Activated T-helper 1 cell treated with anti-CD3 and anti-CD28 coated beads, Interleukin-12 subunit alpha, Interleukin-12 subunit beta, Interleukin-2, Interleukin-4 antibody, amounts not matched to agents 30 ng/mL and 10 ng/mL and 1 ng/mL, durations not matched to agents 14 hours and 24 hours and 36 hours (primary cell): ENCODE results near the gene VSTM2B. TPM values are rescaled to one million over a fixed set of nuclear protein-coding genes. Genes with fewer than 3 reads are reported as not detected.

Experiments
- DNase-seq: peaks from one replicate; pipeline ENCODE4 v3.0.0; 2021; ENCODE audit warnings: low spot score
- H3K27ac Mint-ChIP-seq: one replicate; pipeline ENCODE4 v1.8.0; 2021; ENCODE audit warnings: mild to moderate bottlenecking, mixed read lengths
- H3K27me3 Mint-ChIP-seq: one replicate; pipeline ENCODE4 v1.8.0; 2022; ENCODE audit warnings: mild to moderate bottlenecking, moderate library complexity, mixed read lengths; ENCODE audit not compliant: insufficient read depth
- H3K36me3 Mint-ChIP-seq: one replicate; pipeline ENCODE4 v1.8.0; 2021; ENCODE audit warnings: low read depth, mixed read lengths
- H3K4me1 Mint-ChIP-seq: one replicate; pipeline ENCODE4 v1.8.0; 2021; ENCODE audit warnings: low read depth, mixed read lengths
- H3K4me3 Mint-ChIP-seq: one replicate; pipeline ENCODE4 v1.8.0; 2021; ENCODE audit warnings: mild to moderate bottlenecking, moderate library complexity, mixed read lengths
- H3K9me3 Mint-ChIP-seq: one replicate; pipeline ENCODE4 v1.8.0; 2021; ENCODE audit warnings: mixed read lengths
- intact Hi-C: fragments of 100-400 bp; cut with micrococcal nuclease; formaldehyde crosslinking; loops from one replicate; pipeline ENCODE4 v1.15.1; 2024
- total RNA-seq: library from RNA; stranded (reverse); gene quantifications from 2 replicates; pipeline ENCODE4 v1.2.3, GENCODE V29; 2022

The VSTM2B gene
- total RNA-seq, 1 donor from 2014 or later, result not detected

DNA sequence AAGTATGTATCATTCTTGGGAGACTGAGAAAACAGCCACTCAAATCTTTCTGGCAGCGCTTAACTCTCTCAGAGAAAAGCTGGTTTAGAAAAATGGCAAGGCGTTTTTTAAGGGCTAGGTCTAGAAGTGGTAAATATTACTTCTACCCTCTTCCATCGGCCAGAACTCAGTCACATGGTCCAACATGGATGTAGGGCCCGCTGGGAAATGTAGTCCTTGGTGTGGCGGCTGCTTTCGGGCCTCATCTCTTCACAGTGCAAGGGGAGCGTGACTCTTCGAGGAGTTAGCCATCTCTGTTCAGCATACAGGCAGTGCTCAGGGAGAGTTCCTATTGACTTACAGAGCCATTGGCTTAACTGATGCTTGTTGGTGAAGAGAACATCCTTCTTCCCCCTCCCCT lies 6.3 kb downstream of the VSTM2B start:
- peaks cover 53% of the 10 kb centered on the region for H3K27me3 Mint-ChIP-seq
- H3K9me3 Mint-ChIP-seq, result no peaks in the 10 kb centered on the region
- intact Hi-C loops, result no loop called here
- no peak overlapping the region for H3K4me3 Mint-ChIP-seq
- H3K36me3 Mint-ChIP-seq, result peaks cover 2% of the 10 kb centered on the region
- H3K4me1 Mint-ChIP-seq, result peaks cover 20% of the 10 kb centered on the region
- H3K27ac Mint-ChIP-seq, result no peak overlapping the region
- no peak for DNase-seq

DNA sequence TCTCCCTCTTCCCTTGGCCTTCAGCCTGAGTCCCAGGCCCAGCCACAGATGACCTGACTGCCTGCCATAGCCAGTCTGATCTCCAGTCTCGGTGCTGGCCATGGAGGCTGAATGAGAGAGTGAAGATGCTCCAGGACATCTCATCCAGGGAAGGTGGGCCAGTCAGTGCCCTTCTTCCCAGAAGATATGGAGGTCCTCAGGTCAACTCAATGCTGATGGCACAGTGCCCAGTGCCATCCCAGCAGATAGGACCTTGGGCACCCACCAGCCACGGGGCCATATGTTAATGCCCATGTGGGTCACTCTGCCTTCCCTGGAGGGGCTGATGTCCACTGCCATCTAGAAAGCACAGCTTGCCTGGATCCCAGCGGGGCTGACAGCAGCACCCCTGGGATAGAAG lies 7.2 kb downstream of the VSTM2B start:
- Mint-ChIP-seq H3K9me3 (no peaks in the 10 kb centered on the region), H3K27me3 (peaks cover 47% of the 10 kb centered on the region), H3K27ac (no peak overlapping the region), H3K4me3 (no peak overlapping the region), H3K4me1 (peaks cover 14% of the 10 kb centered on the region), H3K36me3 (no peaks in the 10 kb centered on the region)
- intact Hi-C loops, result no loop called here
- no peak for DNase-seq

DNA sequence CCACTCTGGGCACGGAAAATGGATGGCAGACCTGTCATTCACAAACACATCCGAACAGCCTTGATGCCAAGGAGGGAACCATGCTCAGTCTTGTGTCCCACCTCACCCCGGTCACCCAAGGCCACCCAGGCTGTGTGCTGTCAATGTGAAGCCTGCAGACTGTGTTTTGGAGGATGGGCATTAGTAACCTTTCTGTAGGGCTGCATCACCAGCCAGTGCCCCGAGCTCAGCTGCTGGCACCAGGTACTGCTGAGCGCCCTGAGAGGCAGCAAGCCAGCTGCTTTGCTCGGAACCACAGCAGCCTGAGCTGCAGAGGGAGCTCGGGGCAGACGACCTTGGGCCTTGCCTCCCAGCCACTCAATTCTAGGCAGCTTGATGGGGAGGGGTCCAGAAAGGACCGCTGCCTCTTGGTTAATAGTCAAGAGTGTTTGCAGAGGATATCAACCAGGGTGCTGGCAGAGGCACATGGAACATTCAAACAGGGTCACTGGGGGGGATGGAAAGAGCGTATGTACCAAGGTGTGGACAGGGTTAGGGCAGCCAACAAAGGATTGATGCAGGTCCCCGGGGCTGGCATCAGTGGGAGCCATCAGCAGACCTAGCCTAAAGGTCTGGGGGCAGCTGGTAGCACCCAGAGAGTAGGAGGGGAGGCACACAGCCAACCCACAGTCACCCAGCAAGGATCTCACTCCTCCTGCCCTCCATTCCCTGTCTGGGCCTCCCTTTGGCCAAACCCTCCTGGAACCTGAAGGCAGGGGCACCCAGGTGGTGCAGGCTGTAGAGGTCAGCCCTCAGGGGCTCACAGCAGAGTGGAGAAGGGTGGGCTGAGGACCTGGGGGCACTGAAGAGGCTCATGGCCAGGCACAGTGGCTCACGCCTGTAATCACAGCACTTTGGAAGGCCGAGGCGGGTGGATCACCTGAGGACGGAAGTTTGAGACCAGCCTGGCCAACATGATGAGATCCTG lies 8.1 kb downstream of the VSTM2B start:
- Mint-ChIP-seq H3K36me3 (no peaks in the 10 kb centered on the region), H3K9me3 (no peaks in the 10 kb centered on the region), H3K4me1 (peaks cover 8% of the 10 kb centered on the region), H3K4me3 (no peak overlapping the region), H3K27ac (no peak overlapping the region), H3K27me3 (peaks cover 41% of the 10 kb centered on the region)
- intact Hi-C loops, result no loop called here
- DNase-seq, result no peak

DNA sequence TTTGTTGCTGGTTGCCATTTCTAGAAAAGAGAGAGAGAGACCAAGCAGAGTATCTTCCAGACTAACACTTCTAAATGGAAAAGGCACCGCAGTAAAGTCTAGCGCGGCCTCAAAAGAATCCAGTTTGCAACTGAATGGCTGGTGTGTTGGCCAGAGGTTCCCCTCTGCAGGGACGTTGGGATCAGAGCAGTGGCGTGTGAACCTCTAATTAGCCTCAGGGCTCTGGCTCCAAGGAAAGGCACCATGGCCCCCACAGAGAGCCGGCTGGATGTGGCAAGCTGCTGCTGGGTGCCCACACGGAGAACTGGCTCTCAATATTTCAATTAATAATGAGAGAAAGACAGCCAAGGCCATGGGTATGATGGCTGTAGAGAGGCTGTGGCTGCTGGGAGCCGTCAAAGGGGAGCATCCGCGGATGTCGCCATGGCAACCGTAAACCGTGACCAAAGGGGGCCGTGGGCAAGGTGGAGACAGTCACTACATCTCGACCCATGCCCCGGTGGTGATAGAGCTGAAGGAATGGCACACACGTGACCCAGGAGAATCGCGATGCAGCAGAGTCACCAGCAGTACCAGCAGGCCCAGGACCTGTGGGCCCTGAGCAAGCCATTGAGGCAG lies 9.5 kb downstream of the VSTM2B start:
- no peak overlapping the region for H3K4me3 Mint-ChIP-seq
- no peaks in the 10 kb centered on the region for H3K36me3 Mint-ChIP-seq
- no peak for DNase-seq
- intact Hi-C loops, result no loop called here
- no peaks in the 10 kb centered on the region for H3K9me3 Mint-ChIP-seq
- H3K27me3 Mint-ChIP-seq, result peaks cover 32% of the 10 kb centered on the region
- H3K4me1 Mint-ChIP-seq, result no peaks in the 10 kb centered on the region
- no peak overlapping the region for H3K27ac Mint-ChIP-seq

DNA sequence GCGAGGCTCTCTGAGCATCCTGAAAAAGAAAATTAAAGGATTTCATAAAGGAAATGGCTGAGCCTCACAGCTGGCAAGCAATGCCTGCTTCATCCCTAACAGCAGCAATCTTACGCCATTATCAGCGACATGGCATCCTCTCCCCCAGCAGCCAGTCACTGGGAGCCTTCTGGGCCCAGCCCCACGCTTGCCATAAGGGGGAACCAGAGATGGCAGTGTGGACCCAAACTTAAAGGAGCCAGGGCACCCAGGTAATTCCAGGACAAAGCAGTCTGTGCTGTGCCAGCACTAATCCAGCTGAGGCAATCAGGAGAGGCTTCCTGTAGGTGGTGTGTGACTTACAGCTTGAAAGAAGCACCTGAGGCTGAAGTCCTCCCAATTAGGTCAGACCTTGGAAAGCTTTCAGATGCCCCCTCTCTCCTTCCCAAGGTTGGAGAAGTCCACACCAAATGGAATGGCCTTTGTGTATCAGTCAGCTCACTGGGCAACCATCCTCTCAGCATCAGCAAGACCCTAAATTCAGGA lies 10.3 kb downstream of the VSTM2B start:
- H3K27me3 Mint-ChIP-seq, result peaks cover 26% of the 10 kb centered on the region
- no peaks in the 10 kb centered on the region for H3K36me3 Mint-ChIP-seq
- DNase-seq, result no peak
- H3K9me3 Mint-ChIP-seq, result no peaks in the 10 kb centered on the region
- intact Hi-C loops, result no loop called here
- no peak overlapping the region for H3K27ac Mint-ChIP-seq
- H3K4me1 Mint-ChIP-seq, result no peaks in the 10 kb centered on the region
- no peak overlapping the region for H3K4me3 Mint-ChIP-seq

DNA sequence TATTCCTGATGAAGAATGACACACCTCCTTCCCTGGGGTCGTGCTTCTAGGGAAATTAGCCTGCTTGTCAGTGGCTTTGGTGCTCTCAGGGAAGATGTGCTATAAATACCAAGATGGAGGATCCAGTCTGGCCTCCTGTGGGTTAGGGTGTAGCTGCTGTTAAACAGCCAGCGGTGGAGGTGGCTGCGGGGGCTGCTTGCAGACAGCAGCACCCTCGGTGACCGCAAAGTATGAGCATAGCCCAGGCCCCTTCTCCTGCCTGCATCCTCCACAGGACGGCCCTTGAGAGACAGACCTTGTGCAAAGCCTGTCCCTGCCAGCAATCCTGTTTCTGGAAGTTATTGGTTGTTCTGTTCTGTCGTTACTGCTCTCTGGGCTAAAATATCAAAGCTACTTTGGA lies 11.4 kb downstream of the VSTM2B start:
- Mint-ChIP-seq H3K4me3 (no peak overlapping the region), H3K36me3 (no peaks in the 10 kb centered on the region), H3K9me3 (no peaks in the 10 kb centered on the region), H3K27ac (no peak overlapping the region), H3K4me1 (no peaks in the 10 kb centered on the region), H3K27me3 (peaks cover 16% of the 10 kb centered on the region)
- DNase-seq, result no peak
- intact Hi-C loops, result no loop called here

DNA sequence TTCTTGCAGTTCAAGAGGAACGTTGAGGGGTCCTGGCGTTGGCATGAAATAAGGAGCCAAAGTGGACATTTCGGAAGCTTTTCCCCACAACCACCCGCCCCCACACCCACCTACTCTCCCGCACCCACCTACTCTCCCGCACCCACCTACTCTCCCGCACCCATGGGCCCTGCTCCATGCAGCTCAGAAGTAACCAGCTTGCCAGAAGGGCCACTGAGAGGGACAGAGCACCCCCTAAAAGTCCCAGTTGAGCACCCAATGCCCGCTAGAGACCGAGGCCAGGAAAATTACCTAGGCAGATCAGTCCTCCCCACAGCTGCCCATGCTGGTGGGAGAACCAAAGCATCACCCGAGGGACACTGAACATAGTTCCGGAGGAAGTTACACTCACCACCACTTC lies 11.8 kb downstream of the VSTM2B start:
- Mint-ChIP-seq H3K27me3 (peaks cover 11% of the 10 kb centered on the region), H3K9me3 (no peaks in the 10 kb centered on the region), H3K4me3 (no peak overlapping the region), H3K4me1 (no peaks in the 10 kb centered on the region), H3K27ac (no peak overlapping the region), H3K36me3 (no peaks in the 10 kb centered on the region)
- no peak for DNase-seq
- intact Hi-C loops, result no loop called here

DNA sequence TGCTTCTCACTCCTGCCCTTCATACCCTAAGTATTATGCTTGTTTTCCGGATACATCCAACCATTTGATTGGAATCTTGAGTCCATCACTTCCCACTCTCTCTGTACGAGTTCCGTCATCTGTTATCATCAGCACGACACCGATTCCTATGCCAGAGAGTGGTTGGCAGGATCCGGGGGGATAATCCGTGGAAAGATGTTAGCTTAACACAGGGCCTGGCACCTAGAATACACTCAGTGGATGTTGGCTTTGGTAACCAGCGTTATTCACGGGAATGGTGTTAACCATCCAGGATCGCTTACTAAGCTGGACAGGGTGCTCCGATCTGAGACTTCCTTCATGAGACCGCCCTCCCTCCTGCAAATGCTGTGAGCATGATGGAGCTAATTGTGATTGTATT lies 12.4 kb downstream of the VSTM2B start:
- Mint-ChIP-seq H3K4me1 (no peaks in the 10 kb centered on the region), H3K27ac (no peak overlapping the region), H3K36me3 (no peaks in the 10 kb centered on the region), H3K27me3 (peaks cover 7% of the 10 kb centered on the region), H3K9me3 (no peaks in the 10 kb centered on the region), H3K4me3 (no peak overlapping the region)
- intact Hi-C loops, result no loop called here
- no peak for DNase-seq

DNA sequence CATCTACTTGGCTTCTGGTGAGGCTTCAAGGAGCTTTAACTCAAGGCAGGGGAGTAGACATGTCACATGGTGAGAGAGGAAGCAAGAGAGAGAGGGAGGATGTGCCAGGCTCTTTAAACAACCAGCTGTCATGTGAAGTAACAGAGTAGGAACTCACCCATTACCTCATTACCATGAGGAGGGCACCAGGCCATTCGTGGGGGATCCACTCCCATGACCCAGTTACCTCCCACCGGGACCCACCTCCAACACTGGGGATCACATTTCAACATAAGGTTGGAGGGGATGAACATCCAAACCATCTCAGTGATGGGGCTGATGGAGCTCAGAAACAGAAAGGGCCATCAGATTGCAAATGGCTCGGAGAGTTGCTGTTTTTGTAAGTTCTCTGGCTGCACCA lies 12.9 kb downstream of the VSTM2B start:
- H3K4me3 Mint-ChIP-seq, result no peak overlapping the region
- no peak for DNase-seq
- H3K27me3 Mint-ChIP-seq, result peaks cover 7% of the 10 kb centered on the region
- no peak overlapping the region for H3K27ac Mint-ChIP-seq
- H3K9me3 Mint-ChIP-seq, result no peaks in the 10 kb centered on the region
- intact Hi-C loops, result no loop called here
- no peaks in the 10 kb centered on the region for H3K4me1 Mint-ChIP-seq
- no peaks in the 10 kb centered on the region for H3K36me3 Mint-ChIP-seq

DNA sequence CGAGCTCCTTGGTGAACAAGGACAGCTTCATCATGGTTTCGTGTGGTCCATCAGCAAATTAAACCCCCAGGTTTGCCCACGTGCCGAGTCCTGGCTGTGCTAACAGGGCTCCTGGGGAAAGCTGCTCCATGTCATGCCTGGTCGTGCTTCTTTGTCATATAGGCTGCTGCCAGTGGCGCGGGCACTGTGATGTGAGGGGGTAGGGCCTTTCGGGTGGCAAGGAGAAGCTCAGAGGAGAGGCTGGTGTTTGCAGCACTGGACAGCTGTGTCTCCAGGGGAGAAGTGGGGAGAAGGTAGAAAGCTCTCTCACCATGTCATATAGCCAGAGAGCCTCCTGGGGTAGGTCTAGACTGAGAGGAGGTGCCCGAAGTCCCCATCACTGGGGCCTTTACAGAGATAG lies 13.3 kb downstream of the VSTM2B start:
- H3K9me3 Mint-ChIP-seq, result no peaks in the 10 kb centered on the region
- no peak for DNase-seq
- H3K27me3 Mint-ChIP-seq, result peaks cover 7% of the 10 kb centered on the region
- H3K36me3 Mint-ChIP-seq, result no peaks in the 10 kb centered on the region
- intact Hi-C loops, result no loop called here
- H3K4me1 Mint-ChIP-seq, result no peaks in the 10 kb centered on the region
- no peak overlapping the region for H3K4me3 Mint-ChIP-seq
- no peak overlapping the region for H3K27ac Mint-ChIP-seq

DNA sequence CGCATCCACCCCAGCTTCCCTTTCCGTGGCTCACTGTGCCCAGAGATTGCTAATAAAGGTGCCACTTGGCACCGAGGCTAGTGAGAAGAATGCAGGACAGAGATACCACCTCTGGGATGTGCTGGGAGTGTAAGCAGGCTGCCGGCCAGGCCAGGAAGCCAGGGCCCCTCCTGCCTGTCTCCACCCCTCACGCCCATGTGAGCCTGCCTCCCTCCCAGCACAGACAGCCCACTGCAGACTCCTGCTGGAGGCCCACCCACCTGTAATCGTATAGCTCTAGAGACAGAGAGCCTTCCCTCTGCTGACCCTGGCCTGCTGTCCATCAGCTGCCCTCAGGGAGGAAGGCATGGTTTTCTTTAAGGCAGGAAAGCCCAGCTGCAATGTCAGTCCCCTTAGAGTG lies 13.9 kb downstream of the VSTM2B start:
- DNase-seq, result no peak
- Mint-ChIP-seq H3K27ac (no peak overlapping the region), H3K9me3 (no peaks in the 10 kb centered on the region), H3K4me1 (no peaks in the 10 kb centered on the region), H3K27me3 (peaks cover 7% of the 10 kb centered on the region), H3K36me3 (no peaks in the 10 kb centered on the region), H3K4me3 (no peak overlapping the region)
- intact Hi-C loops, result no loop called here

DNA sequence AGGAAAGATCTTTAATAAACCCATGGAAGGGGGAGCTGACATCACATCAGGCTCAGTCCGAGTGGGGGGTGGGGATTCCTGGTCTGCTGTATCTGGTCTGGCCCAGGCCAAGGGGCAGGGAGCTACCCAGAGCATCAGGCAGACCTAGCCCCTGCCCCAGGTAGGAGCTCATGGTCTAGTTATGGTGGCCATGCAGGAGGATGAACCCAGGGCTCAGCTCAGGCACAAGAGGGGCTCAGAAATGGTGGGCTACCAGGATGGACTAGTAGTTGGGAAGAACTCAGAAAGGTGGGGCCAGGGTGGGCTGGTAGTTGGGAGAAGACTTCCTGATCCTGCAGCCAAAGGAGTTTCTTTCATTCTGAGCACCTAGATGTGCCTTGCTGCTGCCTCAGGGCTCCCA lies 14.3 kb downstream of the VSTM2B start:
- DNase-seq, result no peak
- H3K27me3 Mint-ChIP-seq, result peaks cover 6% of the 10 kb centered on the region
- no peak overlapping the region for H3K27ac Mint-ChIP-seq
- no peak overlapping the region for H3K4me3 Mint-ChIP-seq
- no peaks in the 10 kb centered on the region for H3K36me3 Mint-ChIP-seq
- no peaks in the 10 kb centered on the region for H3K9me3 Mint-ChIP-seq
- intact Hi-C loops, result no loop called here
- H3K4me1 Mint-ChIP-seq, result no peaks in the 10 kb centered on the region

DNA sequence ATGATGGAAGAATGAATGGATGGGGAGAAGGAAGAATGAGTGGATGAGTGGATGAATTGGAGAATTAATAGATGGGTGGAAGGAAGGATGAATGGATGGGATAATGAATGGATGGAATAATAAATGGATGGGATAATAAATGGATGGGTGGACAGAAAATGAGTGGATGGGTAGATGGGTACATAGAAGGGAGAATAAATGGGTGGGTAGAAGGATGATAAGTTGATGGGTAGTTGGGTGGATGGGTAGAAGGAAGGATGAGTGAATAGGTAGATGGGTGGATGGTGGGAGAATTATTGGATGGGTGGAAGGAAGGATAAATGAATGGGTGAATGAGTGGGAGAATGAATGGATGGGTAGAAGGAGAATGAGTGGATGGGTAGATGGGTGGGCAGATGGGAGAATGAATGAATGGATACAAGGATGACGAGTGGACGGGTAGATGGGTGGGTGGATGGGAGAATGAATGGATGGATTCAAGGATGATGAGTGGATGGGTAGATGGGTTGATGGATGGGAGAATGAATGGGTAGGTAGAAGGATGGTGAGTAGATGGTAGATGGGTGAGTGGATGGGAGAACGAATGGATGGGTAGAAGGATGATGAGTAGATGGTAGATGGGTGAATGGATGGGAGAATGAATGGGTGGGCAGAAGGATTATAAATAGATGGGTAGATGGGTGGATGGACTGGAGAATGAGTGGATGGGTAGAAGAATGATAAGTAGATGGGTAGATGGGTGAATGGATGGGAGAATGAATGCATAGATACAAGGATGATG lies 15.9 kb downstream of the VSTM2B start:
- no peak for DNase-seq
- Mint-ChIP-seq H3K27me3 (peaks cover 2% of the 10 kb centered on the region), H3K4me1 (no peaks in the 10 kb centered on the region), H3K27ac (no peak overlapping the region), H3K4me3 (no peak overlapping the region), H3K9me3 (no peaks in the 10 kb centered on the region), H3K36me3 (no peaks in the 10 kb centered on the region)
- intact Hi-C loops, result no loop called here
